ENCODE measurements around the gene TRIM28. TPM values are rescaled to one million over a fixed set of nuclear protein-coding genes. Genes with fewer than 3 reads are reported as not detected.

Gene TRIM28
- total RNA-seq, 1 experiment from 2014 or later: 908 TPM

GRCh38 chr19:58555920-58556621, 12.2 kb downstream of the TRIM28 start:
- ChIA-PET CTCF (interaction anchor here (2.4 kb wide), 1 partner anchor 36 kb away, joined by 20 read pairs; the partner anchor contains the start of gene ZBTB45), RAD21 (ENCODE audit: low non-redundant PET in 1 of 2, low total read pairs in 2 of 2, uncharacterized antibody in 2 of 2, unreplicated experiment in 2 of 2) (interaction anchor here in 1 of 2 experiments (1.7 kb wide), 1 partner anchor 37 kb away, joined by 6 read pairs; the partner anchor contains the start of gene ZBTB45), POLR2A (interaction anchor here (1.2 to 3.3 kb wide), 5 partner anchors 9 to 36 kb away, joined by 3 to 33 read pairs (median 8); partner anchors contain the start of genes MZF1, TRIM28 and ZBTB45)
- DNase-seq (ENCODE audit: low read depth, low spot score) (no peak), ATAC-seq (no peak)
- Histone ChIP-seq H3K4me1 (ENCODE audit: control insufficient read depth in 1 of 2, insufficient read depth in 2 of 2, low read length in 2 of 2) (peaks cover 26 to 52% of the 10 kb centered on the region in 2 experiments), H3K4me3 (replicated peaks in 1 of 2; ENCODE audit: low read depth in 1 of 2, low read length in 2 of 2) (peak overlapping the region; percentile 91 to 93; a peak in 2 of 4 replicates), H3K9me3 (ENCODE audit: control insufficient read depth in 1 of 2, insufficient read depth in 1 of 2, low read depth in 1 of 2, low read length in 2 of 2) (no peaks in the 10 kb centered on the region), H3K79me2 (ENCODE audit: insufficient read depth, low read length) (peaks cover 58% of the 10 kb centered on the region), H2AFZ (ENCODE audit: low read depth, low read length, poor library complexity, severe bottlenecking) (no peak overlapping the region), H3K9me2 (ENCODE audit: insufficient read depth) (no peaks in the 10 kb centered on the region), H4K20me1 (ENCODE audit: insufficient read depth) (no peaks in the 10 kb centered on the region; the same call in 1 of the 2 replicates), H3K4me2 (ENCODE audit: low read length) (peak overlapping the region; percentile 92), H3K36me3 (ENCODE audit: control insufficient read depth in 1 of 2, insufficient read depth in 2 of 2, low read length in 2 of 2) (peaks cover 13 to 26% of the 10 kb centered on the region in 2 experiments; a peak in 3 of 4 replicates), H3K27ac (ENCODE audit: low read depth, low read length) (peak overlapping the region; percentile 98; the same call in 1 of the 2 replicates), H3K27me3 (ENCODE audit: insufficient read depth, low read length) (no peaks in the 10 kb centered on the region), H3K9ac (ENCODE audit: low read length) (peak overlapping the region; percentile 94; the same call in 1 of the 2 replicates)
- BruUV-seq (replicated peaks): TSS peak; percentile 14
- TF ChIP-seq SIN3A (IDR thresholded peaks at IDR 0.05; ENCODE audit: low read depth) (no peak), EZH2phosphoT487 (IDR thresholded peaks at IDR 0.05; ENCODE audit: borderline replicate concordance) (no peak), ZNF274 (IDR thresholded peaks at IDR 0.05; ENCODE audit: low read depth, low read length) (no peak), JUND (IDR thresholded peaks at IDR 0.05) (no peak), YY1 (IDR thresholded peaks at IDR 0.05; ENCODE audit: extremely low read depth, insufficient replicate concordance, low read depth, low read length) (no peak), ELF1 (IDR thresholded peaks at IDR 0.05; ENCODE audit: borderline replicate concordance, low read depth) (no peak), POLR2AphosphoS5 (IDR thresholded peaks at IDR 0.05; ENCODE audit: low read depth, low read length) (no peak), REST (IDR thresholded peaks at IDR 0.05; ENCODE audit: low read depth) (no peak), POLR2A (IDR thresholded peaks at IDR 0.05; ENCODE audit: borderline replicate concordance, extremely low read depth, insufficient read depth, insufficient read length) (no peak), SRF (IDR thresholded peaks at IDR 0.05; ENCODE audit: low read depth) (no peak)
- TF ChIP-seq, protein P1, sequence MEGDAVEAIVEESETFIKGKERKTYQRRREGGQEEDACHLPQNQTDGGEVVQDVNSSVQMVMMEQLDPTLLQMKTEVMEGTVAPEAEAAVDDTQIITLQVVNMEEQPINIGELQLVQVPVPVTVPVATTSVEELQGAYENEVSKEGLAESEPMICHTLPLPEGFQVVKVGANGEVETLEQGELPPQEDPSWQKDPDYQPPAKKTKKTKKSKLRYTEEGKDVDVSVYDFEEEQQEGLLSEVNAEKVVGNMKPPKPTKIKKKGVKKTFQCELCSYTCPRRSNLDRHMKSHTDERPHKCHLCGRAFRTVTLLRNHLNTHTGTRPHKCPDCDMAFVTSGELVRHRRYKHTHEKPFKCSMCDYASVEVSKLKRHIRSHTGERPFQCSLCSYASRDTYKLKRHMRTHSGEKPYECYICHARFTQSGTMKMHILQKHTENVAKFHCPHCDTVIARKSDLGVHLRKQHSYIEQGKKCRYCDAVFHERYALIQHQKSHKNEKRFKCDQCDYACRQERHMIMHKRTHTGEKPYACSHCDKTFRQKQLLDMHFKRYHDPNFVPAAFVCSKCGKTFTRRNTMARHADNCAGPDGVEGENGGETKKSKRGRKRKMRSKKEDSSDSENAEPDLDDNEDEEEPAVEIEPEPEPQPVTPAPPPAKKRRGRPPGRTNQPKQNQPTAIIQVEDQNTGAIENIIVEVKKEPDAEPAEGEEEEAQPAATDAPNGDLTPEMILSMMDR (IDR thresholded peaks at IDR 0.05 in 2 of 3, conservative IDR thresholded peaks at IDR 0.05 in 1 of 3; ENCODE audit: borderline replicate concordance in 1 of 3, insufficient read depth in 1 of 3, low read depth in 2 of 3, low read length in 2 of 3): no peak
- intact Hi-C loops (cut with micrococcal nuclease): no loop called here

Measured in HCT116 (cell line).